Subcutaneous adipose tissue (tissue), 4 donors: Measurements from ENCODE around the gene PTPRN2. TPM values are rescaled to one million over a fixed set of nuclear protein-coding genes. Genes with fewer than 3 reads are reported as not detected.

Source experiments
- total RNA-seq, 4 donors: library from RNA; depleted of rRNA; stranded (reverse); fragments of >200 nt; gene quantifications; one replicate each; pipeline ENCODE4 v1.1.0, GENCODE V29; 2016
- TF ChIP-seq, protein P1 (sequence below): fragments of 450-650 bp; IDR thresholded peaks from one replicate; pipeline ENCODE4 v1.5.1; 2016; ENCODE audit warnings: low read depth, mild to moderate bottlenecking, control low read depth, antibody characterized with exemption, moderate library complexity

PTPRN2 gene
- total RNA-seq, 4 donors from 2014 or later: 2.0 to 4.6 (median 3.7) TPM

DNA sequence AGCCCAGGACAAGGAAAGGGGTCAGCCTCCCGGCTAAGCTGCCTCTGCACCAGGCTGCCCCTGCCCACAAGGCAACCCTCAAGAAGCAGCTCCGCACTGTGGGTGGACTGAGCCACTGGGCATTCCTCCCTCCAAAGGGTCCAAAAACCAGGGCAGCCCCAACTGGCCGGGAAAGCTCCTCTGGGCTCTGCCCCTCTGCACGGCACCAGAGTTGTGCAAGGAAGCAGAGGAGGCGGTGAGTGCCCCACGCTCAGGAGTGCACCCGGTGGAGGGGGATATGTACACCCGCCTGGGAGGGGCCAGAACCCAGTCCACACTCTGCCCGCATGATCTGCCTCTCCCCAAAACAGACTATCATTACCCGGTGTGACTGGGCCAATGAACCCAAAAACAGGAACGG is 43.8 kb downstream of the PTPRN2 start:
- TF ChIP-seq, protein P1, sequence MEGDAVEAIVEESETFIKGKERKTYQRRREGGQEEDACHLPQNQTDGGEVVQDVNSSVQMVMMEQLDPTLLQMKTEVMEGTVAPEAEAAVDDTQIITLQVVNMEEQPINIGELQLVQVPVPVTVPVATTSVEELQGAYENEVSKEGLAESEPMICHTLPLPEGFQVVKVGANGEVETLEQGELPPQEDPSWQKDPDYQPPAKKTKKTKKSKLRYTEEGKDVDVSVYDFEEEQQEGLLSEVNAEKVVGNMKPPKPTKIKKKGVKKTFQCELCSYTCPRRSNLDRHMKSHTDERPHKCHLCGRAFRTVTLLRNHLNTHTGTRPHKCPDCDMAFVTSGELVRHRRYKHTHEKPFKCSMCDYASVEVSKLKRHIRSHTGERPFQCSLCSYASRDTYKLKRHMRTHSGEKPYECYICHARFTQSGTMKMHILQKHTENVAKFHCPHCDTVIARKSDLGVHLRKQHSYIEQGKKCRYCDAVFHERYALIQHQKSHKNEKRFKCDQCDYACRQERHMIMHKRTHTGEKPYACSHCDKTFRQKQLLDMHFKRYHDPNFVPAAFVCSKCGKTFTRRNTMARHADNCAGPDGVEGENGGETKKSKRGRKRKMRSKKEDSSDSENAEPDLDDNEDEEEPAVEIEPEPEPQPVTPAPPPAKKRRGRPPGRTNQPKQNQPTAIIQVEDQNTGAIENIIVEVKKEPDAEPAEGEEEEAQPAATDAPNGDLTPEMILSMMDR: no peak

DNA sequence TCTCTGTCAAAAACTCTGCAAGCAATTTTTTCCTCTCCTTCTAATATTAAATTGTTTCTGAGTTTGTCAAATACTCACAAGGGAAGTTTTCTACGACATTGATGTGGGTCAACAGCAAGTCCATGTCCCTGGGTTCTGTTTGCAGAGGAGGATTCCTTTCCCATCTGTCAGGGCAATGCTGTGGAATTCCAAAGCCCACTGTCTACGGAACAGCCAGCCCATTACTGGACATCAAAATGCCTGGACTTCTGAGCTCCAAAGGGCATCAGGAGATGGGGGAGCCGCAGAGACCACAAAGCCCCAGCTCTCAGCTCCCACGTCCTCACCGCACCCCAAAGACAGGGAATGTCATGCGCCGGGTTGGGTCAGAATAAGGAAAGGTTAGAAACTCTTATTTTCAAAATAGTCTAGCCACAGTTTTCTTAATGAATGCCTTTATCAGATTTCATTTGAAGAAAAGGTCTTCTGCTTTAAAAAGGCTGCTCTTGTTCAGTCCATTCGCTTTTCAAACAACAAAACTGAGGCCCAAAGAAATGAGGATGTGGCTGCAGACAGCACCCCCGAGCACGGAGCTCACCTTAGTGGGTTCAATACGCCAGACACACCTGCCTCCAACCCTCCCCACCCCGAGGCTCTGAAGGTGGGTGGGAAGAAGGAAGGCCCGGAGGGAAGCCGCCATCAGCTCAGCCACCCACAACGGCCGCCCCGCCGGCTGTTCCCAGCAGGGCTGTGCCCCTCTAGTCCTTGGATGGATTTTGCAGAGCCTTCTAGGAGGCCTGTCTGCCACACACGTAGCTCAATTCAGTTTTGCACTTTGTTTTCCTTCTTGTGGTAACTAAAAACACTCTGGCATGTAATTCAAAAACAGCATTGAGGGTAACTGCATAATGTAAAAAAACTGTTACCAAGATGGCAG is 44.7 kb downstream of the PTPRN2 start:
- TF ChIP-seq, protein P1: no peak

DNA sequence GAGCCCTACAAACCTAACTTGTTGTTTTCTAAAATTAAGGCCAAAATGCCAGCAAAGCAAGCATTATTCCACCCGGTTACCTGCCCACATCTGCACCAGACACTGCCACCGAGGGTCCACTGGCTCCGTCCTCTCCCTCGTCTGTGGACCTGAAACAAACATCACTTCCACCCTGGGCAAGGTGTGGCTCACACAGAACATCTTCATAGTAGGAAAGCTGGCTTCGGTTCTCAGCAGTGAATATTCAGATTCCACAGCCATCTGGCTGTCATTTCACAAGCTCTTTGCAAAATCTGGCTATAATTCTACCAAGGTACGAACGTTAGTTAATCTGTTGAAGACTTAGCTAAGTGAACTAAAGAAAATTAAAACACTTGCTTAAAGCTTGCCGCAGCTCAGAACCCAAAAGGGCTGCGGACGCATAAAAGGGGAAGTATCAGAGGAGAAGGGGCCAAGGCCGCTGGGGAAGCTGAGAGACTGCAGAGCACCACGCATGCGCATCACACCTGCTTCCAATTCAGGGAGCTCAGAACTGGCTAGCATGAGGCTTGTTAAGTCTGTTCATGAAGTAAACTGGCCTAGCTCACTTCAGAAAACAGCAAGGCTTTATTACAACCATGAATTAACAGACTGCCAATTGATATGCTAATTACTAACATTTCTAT is 46.1 kb downstream of the PTPRN2 start:
- TF ChIP-seq, protein P1: no peak

DNA sequence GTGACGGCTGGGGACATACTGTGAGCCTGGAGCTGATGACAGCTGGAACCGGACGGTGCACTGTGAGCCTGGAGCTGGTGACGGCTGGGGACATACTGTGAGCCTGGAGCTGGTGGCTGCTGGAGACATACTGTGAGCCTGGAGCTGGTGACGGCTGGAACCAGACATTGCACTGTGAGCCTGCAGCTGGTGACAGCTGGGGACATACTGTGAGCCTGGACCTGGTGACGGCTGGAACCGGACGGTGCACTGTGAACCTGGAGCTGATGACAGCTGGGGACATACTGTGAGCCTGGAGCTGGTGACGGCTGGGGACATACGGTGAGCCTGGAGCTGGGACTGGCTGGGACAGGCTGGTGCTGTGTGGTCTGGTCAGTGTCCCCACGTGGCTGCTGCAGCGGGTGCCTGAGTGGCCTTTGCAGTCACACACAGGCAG is 47.9 kb downstream of the PTPRN2 start:
- TF ChIP-seq, protein P1: no peak

- TF ChIP-seq, protein P1: no peak
Observed at GRCh38 chr7:158538156-158538946, 49.3 kb downstream of the PTPRN2 start.

GRCh38 chr7:158537516-158537882 is 50.1 kb downstream of the PTPRN2 start:
- TF ChIP-seq, protein P1: no peak
